Measurements from ENCODE around the gene MIPEP.

Gene MIPEP

GRCh38 chr13:23859904-23860303 is 29.3 kb downstream of the MIPEP start:
- Histone ChIP-seq H3K4me1 (ENCODE audit: control insufficient read depth in 1 of 2, insufficient read depth in 1 of 2, low read depth in 1 of 2, low read length in 1 of 2) (no peaks in the 10 kb centered on the region), H3K27ac (no peak overlapping the region), H3K27me3 (no peaks in the 10 kb centered on the region), H3K36me3 (no peaks in the 10 kb centered on the region), H3K4me3 (ENCODE audit: low read depth in 1 of 2, low read length in 1 of 2) (no peak overlapping the region), H3K9me3 (no peaks in the 10 kb centered on the region)
- TF ChIP-seq, protein P1, sequence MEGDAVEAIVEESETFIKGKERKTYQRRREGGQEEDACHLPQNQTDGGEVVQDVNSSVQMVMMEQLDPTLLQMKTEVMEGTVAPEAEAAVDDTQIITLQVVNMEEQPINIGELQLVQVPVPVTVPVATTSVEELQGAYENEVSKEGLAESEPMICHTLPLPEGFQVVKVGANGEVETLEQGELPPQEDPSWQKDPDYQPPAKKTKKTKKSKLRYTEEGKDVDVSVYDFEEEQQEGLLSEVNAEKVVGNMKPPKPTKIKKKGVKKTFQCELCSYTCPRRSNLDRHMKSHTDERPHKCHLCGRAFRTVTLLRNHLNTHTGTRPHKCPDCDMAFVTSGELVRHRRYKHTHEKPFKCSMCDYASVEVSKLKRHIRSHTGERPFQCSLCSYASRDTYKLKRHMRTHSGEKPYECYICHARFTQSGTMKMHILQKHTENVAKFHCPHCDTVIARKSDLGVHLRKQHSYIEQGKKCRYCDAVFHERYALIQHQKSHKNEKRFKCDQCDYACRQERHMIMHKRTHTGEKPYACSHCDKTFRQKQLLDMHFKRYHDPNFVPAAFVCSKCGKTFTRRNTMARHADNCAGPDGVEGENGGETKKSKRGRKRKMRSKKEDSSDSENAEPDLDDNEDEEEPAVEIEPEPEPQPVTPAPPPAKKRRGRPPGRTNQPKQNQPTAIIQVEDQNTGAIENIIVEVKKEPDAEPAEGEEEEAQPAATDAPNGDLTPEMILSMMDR (IDR thresholded peaks at IDR 0.05): no peak

DNA sequence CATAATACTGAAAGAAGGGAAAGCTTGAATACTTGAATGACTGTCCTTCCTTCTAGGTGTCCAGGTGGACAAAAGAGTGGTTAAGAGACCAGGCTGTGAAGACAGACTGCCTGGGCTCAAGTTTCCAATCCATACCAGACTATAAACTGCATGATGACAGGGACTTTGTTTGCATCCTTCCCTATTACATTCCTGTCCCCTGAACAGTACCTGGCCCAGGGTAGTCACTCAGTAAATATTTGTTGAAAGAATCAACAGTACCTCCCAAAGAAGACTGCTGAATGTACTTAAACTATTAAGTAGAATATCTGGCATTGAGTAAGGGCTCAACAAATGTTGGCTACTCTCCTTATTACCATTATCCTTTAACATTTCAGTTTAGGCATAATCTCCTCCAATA is 29.7 kb downstream of the MIPEP start:
- no peak overlapping the region for H3K27ac ChIP-seq
- H3K4me3 ChIP-seq (ENCODE audit: low read depth in 1 of 2, low read length in 1 of 2): no peak overlapping the region
- TF ChIP-seq, protein P1 (IDR thresholded peaks at IDR 0.05): no peak
- H3K9me3 ChIP-seq: no peaks in the 10 kb centered on the region
- no peaks in the 10 kb centered on the region for H3K36me3 ChIP-seq
- no peaks in the 10 kb centered on the region for H3K27me3 ChIP-seq
- H3K4me1 ChIP-seq (ENCODE audit: control insufficient read depth in 1 of 2, insufficient read depth in 1 of 2, low read depth in 1 of 2, low read length in 1 of 2): no peaks in the 10 kb centered on the region

DNA sequence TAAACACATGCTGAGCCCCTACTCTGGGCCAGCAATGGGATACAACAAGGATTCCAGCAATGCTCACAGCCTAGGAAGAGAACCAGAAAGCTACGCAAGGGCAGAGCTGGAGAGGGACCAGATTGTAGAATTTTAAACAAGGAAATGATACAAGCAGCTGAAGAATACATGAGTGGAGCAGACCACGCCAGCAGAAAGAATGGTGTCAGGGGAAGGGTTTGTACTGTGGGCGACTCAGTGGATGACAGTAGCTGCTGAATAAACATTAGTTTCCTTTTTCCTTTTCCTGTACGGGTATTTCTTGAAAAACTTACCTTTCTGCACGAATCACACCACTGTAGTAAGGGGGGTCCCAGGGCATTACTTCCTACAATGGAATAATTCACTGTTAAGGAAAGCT is 30.7 kb downstream of the MIPEP start:
- Histone ChIP-seq H3K4me1 (ENCODE audit: control insufficient read depth in 1 of 2, insufficient read depth in 1 of 2, low read depth in 1 of 2, low read length in 1 of 2) (no peaks in the 10 kb centered on the region), H3K27me3 (no peaks in the 10 kb centered on the region), H3K36me3 (no peaks in the 10 kb centered on the region), H3K27ac (no peak overlapping the region), H3K9me3 (no peaks in the 10 kb centered on the region), H3K4me3 (ENCODE audit: low read depth in 1 of 2, low read length in 1 of 2) (no peak overlapping the region)
- TF ChIP-seq, protein P1 (IDR thresholded peaks at IDR 0.05): no peak

DNA sequence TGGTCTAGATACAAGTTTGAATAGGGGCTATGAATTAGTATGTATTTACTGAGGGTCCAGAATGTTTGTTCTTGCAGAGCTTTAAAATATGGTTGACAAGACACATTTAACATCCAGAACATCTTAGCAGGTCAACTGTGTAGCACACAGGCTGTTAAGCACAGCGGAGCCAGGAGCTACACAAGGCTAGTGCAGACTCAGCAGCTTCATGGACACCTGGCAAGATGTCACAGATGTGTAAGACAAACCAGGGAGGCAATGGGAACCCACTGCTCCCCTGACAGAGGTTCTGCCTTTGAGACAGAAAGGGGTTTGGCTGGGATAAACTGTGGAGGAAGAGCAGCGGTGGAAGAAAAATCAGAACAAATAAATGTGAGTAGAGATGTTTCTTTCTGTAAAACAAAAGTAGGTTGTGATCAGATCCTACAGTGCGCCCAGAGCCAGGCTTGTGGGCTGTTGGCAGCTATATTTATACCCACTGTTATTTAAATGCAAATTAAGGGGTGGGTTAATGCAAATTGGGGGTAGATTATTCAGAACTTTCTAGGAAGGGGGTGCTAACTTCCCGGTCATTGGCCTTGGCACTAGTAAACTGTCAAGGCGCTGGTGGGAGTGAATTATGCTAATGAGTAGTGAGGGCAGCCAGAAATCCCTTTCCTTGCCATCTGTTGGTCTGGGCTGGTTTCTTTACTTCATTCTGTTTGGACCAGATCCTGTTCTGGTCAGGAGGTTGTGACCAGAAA is 33.0 kb downstream of the MIPEP start:
- no peak overlapping the region for H3K27ac ChIP-seq
- H3K27me3 ChIP-seq: no peaks in the 10 kb centered on the region
- H3K4me3 ChIP-seq (ENCODE audit: low read depth in 1 of 2, low read length in 1 of 2): no peak overlapping the region
- H3K9me3 ChIP-seq: no peaks in the 10 kb centered on the region
- no peaks in the 10 kb centered on the region for H3K4me1 ChIP-seq (ENCODE audit: control insufficient read depth in 1 of 2, insufficient read depth in 1 of 2, low read depth in 1 of 2, low read length in 1 of 2)
- H3K36me3 ChIP-seq: no peaks in the 10 kb centered on the region
- TF ChIP-seq, protein P1 (IDR thresholded peaks at IDR 0.05): no peak

- no peaks in the 10 kb centered on the region for H3K36me3 ChIP-seq
These were observed 33.8 kb downstream of the MIPEP start for GRCh38 chr13:23855360-23855759.

More at GRCh38 chr13:23855360-23855759, 33.8 kb downstream of the MIPEP start:
- Histone ChIP-seq H3K4me3 (ENCODE audit: low read depth in 1 of 2, low read length in 1 of 2) (no peak overlapping the region), H3K9me3 (no peaks in the 10 kb centered on the region), H3K27me3 (no peaks in the 10 kb centered on the region), H3K4me1 (ENCODE audit: control insufficient read depth in 1 of 2, insufficient read depth in 1 of 2, low read depth in 1 of 2, low read length in 1 of 2) (no peaks in the 10 kb centered on the region), H3K27ac (no peak overlapping the region)
- TF ChIP-seq, protein P1 (IDR thresholded peaks at IDR 0.05): no peak
